SK-N-SH (cell line): Measurements from ENCODE around the gene PRMT3. TPM values are rescaled to one million over a fixed set of nuclear protein-coding genes. Genes with fewer than 3 reads are reported as not detected.
"Not testable (repeated sequence)": the region's sequence is repeated elsewhere in the genome, so short reads cannot be mapped to it uniquely, and the experiment has no call there.

ENCODE experiments used
- CTCF ChIA-PET: fragments of 300-600, 350-600 bp; formaldehyde crosslinking; extraction: SDS; loops from one replicate; lab custom pipeline; 2021; lab: Yijun Ruan, JAX
- POLR2A ChIA-PET: fragments of 350-600 bp; sonication (Branson Sonifier 250); formaldehyde crosslinking; extraction: SDS; loops from one replicate; lab custom pipeline; 2020; ENCODE audit warnings: antibody characterized with exemption, inconsistent platforms; lab: Yijun Ruan, JAX
- DNase-seq: peaks from one replicate; pipeline ENCODE4 v3.0.0; 2012
- H2AFZ ChIP-seq: fragments of 200-600 bp; sonication (generic); 2 replicates; pipeline ENCODE4 v1.8.1; 2016; ENCODE audit warnings: antibody characterized with exemption, mild to moderate bottlenecking, low read depth
- H3F3A ChIP-seq: fragments of 200-600 bp; sonication (generic); replicated peaks from 2 replicates; pipeline ENCODE3; 2016; ENCODE audit warnings: antibody characterized with exemption, mild to moderate bottlenecking; ENCODE audit not compliant: insufficient read depth
- H3K27ac ChIP-seq, 2 experiments: fragments of 200-500 bp in 1 of 2; fragments of 200-600 bp in 1 of 2; sonication (Bioruptor generic) in 1 of 2; sonication (generic), shearing (Covaris generic) in 1 of 2; 2 replicates each; pipeline versions ENCODE4 v1.5.1 to v1.6.1; 2014 to 2016; ENCODE audit warnings: low read depth in 2 of 2, inconsistent platforms in 1 of 2, low read length in 1 of 2, mild to moderate bottlenecking in 1 of 2, mixed read lengths in 1 of 2
- H3K27me3 ChIP-seq: fragments of 200-600 bp; sonication (generic), shearing (Covaris generic); 2 replicates; pipeline ENCODE4 v1.6.1; 2016; ENCODE audit warnings: mixed run types; ENCODE audit not compliant: insufficient read depth
- H3K36me3 ChIP-seq, 2 experiments: fragments of 200-500 bp in 1 of 2; fragments of 200-600 bp in 1 of 2; sonication (Bioruptor generic) in 1 of 2; sonication (generic) in 1 of 2; replicated peaks in 1 of 2; 2 replicates each; pipeline versions ENCODE3 to v1.5.1; 2014 to 2016; ENCODE audit warnings: low read length in 1 of 2, mild to moderate bottlenecking in 1 of 2; ENCODE audit not compliant: insufficient read depth in 2 of 2, control insufficient read depth in 1 of 2
- H3K4me1 ChIP-seq, 2 experiments: fragments of 200-500 bp in 1 of 2; fragments of 200-600 bp in 1 of 2; sonication (Bioruptor generic) in 1 of 2; sonication (generic), shearing (Covaris generic) in 1 of 2; 2 replicates each; pipeline versions ENCODE4 v1.5.1 to v1.6.1; 2014 to 2016; ENCODE audit warnings: low read depth in 1 of 2, low read length in 1 of 2, mixed run types in 1 of 2; ENCODE audit not compliant: insufficient read depth in 2 of 2, control insufficient read depth in 1 of 2
- H3K4me2 ChIP-seq: fragments of 200-600 bp; sonication (generic), shearing (Covaris generic); 2 replicates; pipeline ENCODE4 v1.6.1; 2017; ENCODE audit warnings: mixed run types
- H3K4me3 ChIP-seq, 2 experiments: fragments of 200-500 bp in 1 of 2; fragments of 200-600 bp in 1 of 2; sonication (Bioruptor generic) in 1 of 2; sonication (generic), shearing (Covaris generic) in 1 of 2; 2 replicates each; pipeline versions ENCODE4 v1.5.1 to v1.8.1; 2014 to 2016; ENCODE audit warnings: low read depth in 2 of 2, inconsistent platforms in 1 of 2, low read length in 1 of 2, mild to moderate bottlenecking in 1 of 2, mixed read lengths in 1 of 2, moderate library complexity in 1 of 2
- H3K79me2 ChIP-seq: fragments of 200-600 bp; sonication (generic); 2 replicates; pipeline ENCODE4 v1.8.1; 2017; ENCODE audit warnings: mild to moderate bottlenecking; ENCODE audit not compliant: insufficient read depth
- H3K9ac ChIP-seq: fragments of 200-600 bp; sonication (generic); 2 replicates; pipeline ENCODE4 v1.6.1; 2017; ENCODE audit warnings: mixed run types
- H3K9me2 ChIP-seq: fragments of 200-600 bp; sonication (generic); 2 replicates; pipeline ENCODE4 v1.6.1; 2017; ENCODE audit warnings: mixed run types
- H3K9me3 ChIP-seq: fragments of 200-600 bp; sonication (generic); 2 replicates; pipeline ENCODE4 v1.6.1; 2017; ENCODE audit warnings: mixed run types, mild to moderate bottlenecking, moderate library complexity
- H4K20me1 ChIP-seq: fragments of 200-600 bp; sonication (generic); 2 replicates; pipeline ENCODE4 v1.6.1; 2017; ENCODE audit warnings: mild to moderate bottlenecking, mixed run types; ENCODE audit not compliant: insufficient read depth
- CHD2 ChIP-seq: fragments of 150-350 bp; IDR thresholded peaks from 2 replicates; pipeline ENCODE4 v1.6.1; 2018; ENCODE audit warnings: low read length; ENCODE audit not compliant: partially characterized antibody
- EP300 ChIP-seq, 2 experiments: IDR thresholded peaks; 2 replicates each; pipeline versions ENCODE4 v1.4.0 to v1.6.1; 2012; ENCODE audit warnings: borderline replicate concordance in 1 of 2, low read depth in 1 of 2, low read length in 1 of 2
- FOSL2 ChIP-seq: IDR thresholded peaks from 2 replicates; pipeline ENCODE4 v1.4.0; 2012; ENCODE audit warnings: low read depth, mild to moderate bottlenecking, moderate library complexity, borderline replicate concordance
- IRF3 ChIP-seq: fragments of 150-350 bp; IDR thresholded peaks from 2 replicates; pipeline ENCODE4 v1.6.1; 2016; ENCODE audit warnings: mild to moderate bottlenecking, low read depth, low read length
- MXI1 ChIP-seq: IDR thresholded peaks from 2 replicates; pipeline ENCODE4 v1.6.1; 2012; ENCODE audit warnings: mild to moderate bottlenecking, low read depth, low read length, improper control_type of control experiment
- NFIC ChIP-seq: IDR thresholded peaks from 2 replicates; pipeline ENCODE4 v1.4.0; 2012; ENCODE audit warnings: borderline replicate concordance
- PBX3 ChIP-seq: IDR thresholded peaks from 2 replicates; pipeline ENCODE4; 2012
- RAD21 ChIP-seq: IDR thresholded peaks from 2 replicates; pipeline ENCODE4 v1.6.1; 2012; ENCODE audit warnings: mild to moderate bottlenecking, low read length
- RXRA ChIP-seq: IDR thresholded peaks from 2 replicates; pipeline ENCODE4 v1.4.0; 2012; ENCODE audit warnings: low read depth, mild to moderate bottlenecking, borderline replicate concordance
- SIN3A ChIP-seq: IDR thresholded peaks from 2 replicates; pipeline ENCODE4 v1.6.1; 2012; ENCODE audit warnings: low read depth, mild to moderate bottlenecking, low read length, moderate library complexity, borderline replicate concordance
- USF2 ChIP-seq: fragments of 150-350 bp; IDR thresholded peaks from 2 replicates; pipeline ENCODE4 v1.6.1; 2017; ENCODE audit warnings: antibody characterized with exemption, low read length, low read depth, borderline replicate concordance
- WGBS: methylation state at CpG from one replicate; pipeline ENCODE4 v1.1.6; 2017; ENCODE audit warnings: low lambda C conversion rate; 5-methylcytosine and 5-hydroxymethylcytosine counted together
- polyA plus RNA-seq, 3 experiments: library from polyadenylated mRNA; depleted of rRNA; stranded (reverse); fragments of >200 nt; gene quantifications; 2 replicates each; pipeline ENCODE4 v1.2.3, GENCODE V29; 2012
- TF ChIP-seq, protein P1 (sequence below): IDR thresholded peaks from 2 replicates; pipeline ENCODE4 v1.4.0; 2012; ENCODE audit warnings: low read depth
- TF ChIP-seq, protein P2 (sequence below): IDR thresholded peaks from 2 replicates; pipeline ENCODE4 v1.4.0; 2012; ENCODE audit warnings: low read depth, borderline replicate concordance
- TF ChIP-seq, protein P3 (sequence below): IDR thresholded peaks from 2 replicates; pipeline ENCODE4 v1.4.0; 2012; ENCODE audit warnings: low read depth, borderline replicate concordance

The PRMT3 gene
- polyA plus RNA-seq, 1 of the 3 experiments (the other 2 are of a cell fraction) = 10.8 TPM

DNA sequence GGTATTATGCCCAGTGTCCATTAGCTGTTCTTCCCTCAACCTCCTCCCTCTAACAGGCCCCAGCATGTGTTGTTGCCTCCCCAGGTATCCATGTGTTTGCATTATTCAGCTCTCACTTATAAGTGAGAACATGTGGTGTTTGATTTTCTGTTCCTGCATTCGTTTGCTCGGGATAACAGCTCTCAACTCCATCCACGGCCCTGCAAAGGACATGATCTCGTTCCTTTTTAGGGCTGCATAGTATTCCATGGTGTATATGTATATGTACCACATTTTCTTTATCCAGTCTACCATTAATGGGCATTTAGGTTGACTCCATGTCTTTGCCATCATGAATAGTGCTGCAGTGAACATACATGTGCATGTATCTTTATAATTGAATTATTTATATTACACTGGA, 82.8 kb downstream of the PRMT3 start:
- DNase-seq = no peak
- Histone ChIP-seq H3K36me3 (peaks cover 5 to 14% of the 10 kb centered on the region in 2 experiments), H3K9ac (no peak overlapping the region), H3K9me2 (no peaks in the 10 kb centered on the region), H3K4me1 (peaks cover 0 to 7% of the 10 kb centered on the region in 2 experiments; a peak in 2 of 4 replicates), H3K27ac (no peak overlapping the region), H3K4me2 (no peak overlapping the region), H3K27me3 (no peaks in the 10 kb centered on the region), H2AFZ (no peak overlapping the region), H3K79me2 (no peaks in the 10 kb centered on the region), H3K4me3 (no peak overlapping the region), H3K9me3 (no peaks in the 10 kb centered on the region), H3F3A (no peaks in the 10 kb centered on the region), H4K20me1 (no peaks in the 10 kb centered on the region)
- WGBS = 89% methylated on average over 4 of the region's 4 CpGs
- no peak for TF ChIP-seq NFIC
- no peak for TF ChIP-seq SIN3A
- TF ChIP-seq FOSL2 = no peak
- TF ChIP-seq EP300 (IDR thresholded peaks at IDR 0.05; ENCODE audit: borderline replicate concordance in 1 of 2, low read depth in 1 of 2, low read length in 1 of 2) = no peak
- no peak for TF ChIP-seq RXRA
- no peak for TF ChIP-seq USF2
- TF ChIP-seq, protein P1, sequence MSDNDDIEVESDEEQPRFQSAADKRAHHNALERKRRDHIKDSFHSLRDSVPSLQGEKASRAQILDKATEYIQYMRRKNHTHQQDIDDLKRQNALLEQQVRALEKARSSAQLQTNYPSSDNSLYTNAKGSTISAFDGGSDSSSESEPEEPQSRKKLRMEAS = no peak
- TF ChIP-seq CHD2 = no peak
- TF ChIP-seq RAD21 = no peak
- TF ChIP-seq, protein P2, sequence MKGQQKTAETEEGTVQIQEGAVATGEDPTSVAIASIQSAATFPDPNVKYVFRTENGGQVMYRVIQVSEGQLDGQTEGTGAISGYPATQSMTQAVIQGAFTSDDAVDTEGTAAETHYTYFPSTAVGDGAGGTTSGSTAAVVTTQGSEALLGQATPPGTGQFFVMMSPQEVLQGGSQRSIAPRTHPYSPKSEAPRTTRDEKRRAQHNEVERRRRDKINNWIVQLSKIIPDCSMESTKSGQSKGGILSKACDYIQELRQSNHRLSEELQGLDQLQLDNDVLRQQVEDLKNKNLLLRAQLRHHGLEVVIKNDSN = no peak
- no peak for TF ChIP-seq IRF3
- TF ChIP-seq, protein P3, sequence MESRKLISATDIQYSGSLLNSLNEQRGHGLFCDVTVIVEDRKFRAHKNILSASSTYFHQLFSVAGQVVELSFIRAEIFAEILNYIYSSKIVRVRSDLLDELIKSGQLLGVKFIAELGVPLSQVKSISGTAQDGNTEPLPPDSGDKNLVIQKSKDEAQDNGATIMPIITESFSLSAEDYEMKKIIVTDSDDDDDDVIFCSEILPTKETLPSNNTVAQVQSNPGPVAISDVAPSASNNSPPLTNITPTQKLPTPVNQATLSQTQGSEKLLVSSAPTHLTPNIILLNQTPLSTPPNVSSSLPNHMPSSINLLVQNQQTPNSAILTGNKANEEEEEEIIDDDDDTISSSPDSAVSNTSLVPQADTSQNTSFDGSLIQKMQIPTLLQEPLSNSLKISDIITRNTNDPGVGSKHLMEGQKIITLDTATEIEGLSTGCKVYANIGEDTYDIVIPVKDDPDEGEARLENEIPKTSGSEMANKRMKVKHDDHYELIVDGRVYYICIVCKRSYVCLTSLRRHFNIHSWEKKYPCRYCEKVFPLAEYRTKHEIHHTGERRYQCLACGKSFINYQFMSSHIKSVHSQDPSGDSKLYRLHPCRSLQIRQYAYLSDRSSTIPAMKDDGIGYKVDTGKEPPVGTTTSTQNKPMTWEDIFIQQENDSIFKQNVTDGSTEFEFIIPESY = no peak
- no peak for TF ChIP-seq PBX3
- TF ChIP-seq MXI1 = no peak
- ChIA-PET POLR2A (no interaction called here), CTCF (interaction anchor here (0.9 to 1.4 kb wide), 2 partner anchors 22 to 140 kb away, joined by 3 to 5 read pairs; no protein-coding TSS in a partner anchor)

DNA sequence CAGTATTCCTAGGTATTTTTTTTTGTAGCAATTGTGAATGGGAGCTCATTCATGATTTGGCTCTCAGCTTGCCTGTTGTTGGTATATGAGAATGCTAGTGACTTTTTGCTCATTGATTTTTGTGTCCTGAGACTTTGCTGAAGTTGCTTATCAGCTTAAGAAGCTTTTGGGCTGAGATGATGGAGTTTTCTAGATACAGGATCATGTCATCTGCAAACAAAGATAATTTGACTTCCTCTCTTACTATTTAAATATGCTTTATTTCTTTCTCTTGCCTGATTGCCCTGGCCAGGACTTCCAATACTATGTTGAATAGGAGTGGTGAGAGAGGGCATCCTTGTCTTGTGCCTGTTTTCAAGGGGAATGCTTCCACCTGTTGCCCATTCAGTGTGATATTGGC, 84.4 kb downstream of the PRMT3 start:
- H3K9me3 ChIP-seq, DNase-seq, H3K36me3 ChIP-seq, H3K79me2 ChIP-seq, H2AFZ ChIP-seq, H3K27me3 ChIP-seq, H3K4me2 ChIP-seq, H3K9me2 ChIP-seq, POLR2A ChIA-PET, H3K4me1 ChIP-seq, H3F3A ChIP-seq, H3K27ac ChIP-seq, H3K9ac ChIP-seq, H3K4me3 ChIP-seq, H4K20me1 ChIP-seq: not testable (repeated sequence)
- CTCF ChIA-PET = interaction anchor here (1.1 kb wide), 1 partner anchor 66 kb away, joined by 3 read pairs; no protein-coding TSS in a partner anchor
